A549 (cell line): ENCODE results near the gene EFNA3. TPM values are rescaled to one million over a fixed set of nuclear protein-coding genes. Genes with fewer than 3 reads are reported as not detected.

Source experiments
- ATAC-seq, 2 experiments: fragments of 200-7000 bp in 1 of 2; fragments of >200 bp in 1 of 2; cut with Nextera tagmentation in 1 of 2; cut with Tn5 transposase in 1 of 2; 3 replicates each; pipeline versions ENCODE4 v1.8.0 to v1.9.1; 2018 to 2020; ENCODE audit warnings: mild to moderate bottlenecking in 1 of 2, moderate library complexity in 1 of 2
- CTCF ChIA-PET: fragments of 300-600 bp; sonication (Branson Sonifier 250); formaldehyde crosslinking; extraction: SDS; loops from one replicate; lab custom pipeline; 2021; ENCODE audit warnings: antibody characterized with exemption, inconsistent platforms; lab: Yijun Ruan, JAX
- POLR2A ChIA-PET: fragments of 350-600 bp; formaldehyde crosslinking; extraction: SDS; loops from one replicate; lab custom pipeline; 2021; ENCODE audit warnings: antibody characterized with exemption, inconsistent platforms; lab: Yijun Ruan, JAX
- DNase-seq, 2 experiments: peaks; one replicate each; pipeline versions ENCODE4 v3.0.0 to v3.0.0-alpha.2; 2011 to 2016; ENCODE audit warnings: low read depth in 1 of 2, low spot score in 1 of 2
- FAIRE-seq: peaks from 2 replicates; lab custom pipeline; 2011; peaks lifted over from hg19 to GRCh38; lab: Jason Lieb, UNC
- H3K27ac ChIP-seq, 2 experiments: fragments of >200 bp; sonication (Bioruptor Twin); formaldehyde crosslinking; 3 replicates each; pipeline ENCODE4 v1.5.1; 2016 to 2017
- H3K4me1 ChIP-seq: fragments of >200 bp; sonication (Bioruptor Twin); formaldehyde crosslinking; 3 replicates; pipeline ENCODE4 v1.6.1; 2016
- H3K4me2 ChIP-seq: fragments of >200 bp; sonication (Bioruptor Twin); formaldehyde crosslinking; 3 replicates; pipeline ENCODE4 v1.6.1; 2016
- H3K4me3 ChIP-seq: fragments of >200 bp; sonication (Bioruptor Twin); formaldehyde crosslinking; 3 replicates; pipeline ENCODE4 v1.5.1; 2016
- H3K9me3 ChIP-seq: fragments of >200 bp; sonication (Bioruptor Twin); formaldehyde crosslinking; 3 replicates; pipeline ENCODE4 v1.6.1; 2016
- CBX2 ChIP-seq: fragments of 200-600 bp; sonication (generic); IDR thresholded peaks from 2 replicates; pipeline ENCODE4 v1.6.1; 2016; ENCODE audit warnings: low read depth, mild to moderate bottlenecking, borderline replicate concordance
- CBX8 ChIP-seq: fragments of 200-600 bp; sonication (generic); IDR thresholded peaks from 2 replicates; pipeline ENCODE4 v1.6.1; 2016
- CEBPB ChIP-seq, 2 experiments: fragments of >200 bp in 1 of 2; sonication (Bioruptor Twin) in 1 of 2; formaldehyde crosslinking in 1 of 2; IDR thresholded peaks; 2 replicates each; pipeline ENCODE4 v1.6.1; 2012 to 2016
- CHD4 ChIP-seq: fragments of 200-600 bp; sonication (generic); IDR thresholded peaks from 2 replicates; pipeline ENCODE4 v1.6.1; 2016; ENCODE audit warnings: antibody characterized with exemption, mild to moderate bottlenecking, borderline replicate concordance
- CTCF ChIP-seq: fragments of >200 bp; sonication (Bioruptor Twin); formaldehyde crosslinking; IDR thresholded peaks from 3 replicates; pipeline ENCODE4 v1.5.1; 2016
- EHF ChIP-seq: fragments of 250-450 bp; sonication (Bioruptor Pico); IDR thresholded peaks from 2 replicates; pipeline ENCODE4 v1.5.0; 2020; ENCODE audit warnings: mild to moderate bottlenecking
- EHMT2 ChIP-seq: fragments of 200-600 bp; sonication (generic); IDR thresholded peaks from 2 replicates; pipeline ENCODE4 v1.6.1; 2016; ENCODE audit warnings: antibody characterized with exemption, low read depth, mild to moderate bottlenecking, moderate library complexity
- ELK1 ChIP-seq: fragments of 150-350 bp; IDR thresholded peaks from 2 replicates; pipeline ENCODE4 v1.6.1; 2014; ENCODE audit warnings: low read depth, mild to moderate bottlenecking, low read length
- ESRRA ChIP-seq: fragments of 150-350 bp; IDR thresholded peaks from 2 replicates; pipeline ENCODE4 v1.6.1; 2014; ENCODE audit warnings: mild to moderate bottlenecking, low read length, borderline replicate concordance
- FOXS1 ChIP-seq: fragments of 250-450 bp; sonication (Bioruptor Pico); IDR thresholded peaks from 2 replicates; pipeline ENCODE4 v1.5.0; 2020; ENCODE audit warnings: mild to moderate bottlenecking, moderate library complexity
- GATA3 ChIP-seq: IDR thresholded peaks from 2 replicates; pipeline ENCODE4 v1.6.1; 2012; ENCODE audit warnings: borderline replicate concordance
- HDAC2 ChIP-seq: fragments of 200-600 bp; sonication (generic); IDR thresholded peaks from 2 replicates; pipeline ENCODE4 v1.6.1; 2016
- HOXB13 ChIP-seq: fragments of 250-450 bp; sonication (Bioruptor Pico); IDR thresholded peaks from 2 replicates; pipeline ENCODE4 v1.5.0; 2020; ENCODE audit warnings: low read depth, mild to moderate bottlenecking, moderate library complexity
- HOXB5 ChIP-seq: fragments of 250-450 bp; sonication (Bioruptor Pico); IDR thresholded peaks from 2 replicates; pipeline ENCODE4 v1.5.0; 2020; ENCODE audit warnings: mild to moderate bottlenecking, moderate library complexity
- JUNB ChIP-seq: fragments of >200 bp; sonication (Bioruptor Twin); formaldehyde crosslinking; IDR thresholded peaks from 2 replicates; pipeline ENCODE4 v1.6.1; 2016
- MAZ ChIP-seq: fragments of 150-350 bp; IDR thresholded peaks from 2 replicates; pipeline ENCODE4 v1.6.1; 2014; ENCODE audit warnings: antibody characterized with exemption, low read depth, low read length, borderline replicate concordance
- MYC ChIP-seq: IDR thresholded peaks from 2 replicates; pipeline ENCODE4 v1.6.1; 2012; ENCODE audit warnings: mild to moderate bottlenecking, inconsistent platforms, low read length, improper control_type of control experiment, borderline replicate concordance
- PBX3 ChIP-seq: IDR thresholded peaks from 2 replicates; pipeline ENCODE4 v1.6.1; 2012
- POLR2AphosphoS2 ChIP-seq: conservative IDR thresholded peaks from 2 replicates; pipeline ENCODE4 v1.6.1; 2012; ENCODE audit warnings: low read length, improper control_type of control experiment, inconsistent platforms
- RARB ChIP-seq: fragments of 250-450 bp; sonication (Bioruptor Pico); IDR thresholded peaks from 2 replicates; pipeline ENCODE4 v1.8.0; 2021; ENCODE audit warnings: mild to moderate bottlenecking, moderate library complexity
- RFX5 ChIP-seq: fragments of 450-650 bp; IDR thresholded peaks from 2 replicates; pipeline ENCODE4 v1.7.1; 2014; ENCODE audit warnings: antibody characterized with exemption, mild to moderate bottlenecking, moderate library complexity
- SREBF2 ChIP-seq: fragments of 450-650 bp; IDR thresholded peaks from 2 replicates; pipeline ENCODE4 v1.6.1; 2014; ENCODE audit warnings: mild to moderate bottlenecking, moderate library complexity
- TFCP2L1 ChIP-seq: fragments of 250-450 bp; sonication (Bioruptor Pico); IDR thresholded peaks from 2 replicates; pipeline ENCODE4 v1.5.0; 2021; ENCODE audit warnings: mild to moderate bottlenecking
- TP53 ChIP-seq: fragments of 250-450 bp; sonication (Bioruptor Pico); IDR thresholded peaks from 2 replicates; pipeline ENCODE4 v1.5.0; 2021; ENCODE audit warnings: mild to moderate bottlenecking, moderate library complexity
- USF2 ChIP-seq: fragments of 450-650 bp; IDR thresholded peaks from 2 replicates; pipeline ENCODE4 v1.6.1; 2014; ENCODE audit warnings: antibody characterized with exemption
- ZC3H11A ChIP-seq: fragments of 450-650 bp; IDR thresholded peaks from 2 replicates; pipeline ENCODE4 v1.6.1; 2014; ENCODE audit warnings: antibody characterized with exemption, mild to moderate bottlenecking
- ZFP36 ChIP-seq: fragments of 450-650 bp; IDR thresholded peaks from 2 replicates; pipeline ENCODE4 v1.6.1; 2014; ENCODE audit warnings: borderline replicate concordance; ENCODE audit not compliant: partially characterized antibody
- ZSCAN20 ChIP-seq: fragments of 250-450 bp; sonication (Bioruptor Pico); IDR thresholded peaks from 2 replicates; pipeline ENCODE4 v1.8.0; 2022; ENCODE audit warnings: mild to moderate bottlenecking, moderate library complexity
- WGBS: methylation state at CpG from one replicate; pipeline ENCODE4 v1.1.6; 2017; ENCODE audit errors: missing lambda C conversion rate; 5-methylcytosine and 5-hydroxymethylcytosine counted together
- polyA plus RNA-seq, 4 experiments: library from polyadenylated mRNA; depleted of rRNA in 3 of 4; stranded (reverse); fragments of >200 nt; fragmentation: RNase III in 1 of 4; extraction: RNeasy Plus Mini Kit Qiagen cat#74134 plus additional on column Dnase treatment in 1 of 4; gene quantifications; 2 replicates in 3 of 4; 3 replicates in 1 of 4; pipeline ENCODE4 v1.2.3, GENCODE V29; 2011 to 2017

The EFNA3 gene
- polyA plus RNA-seq, 2 of the 4 experiments (the other 2 are of a cell fraction), result 1.9 to 2.7 TPM

DNA sequence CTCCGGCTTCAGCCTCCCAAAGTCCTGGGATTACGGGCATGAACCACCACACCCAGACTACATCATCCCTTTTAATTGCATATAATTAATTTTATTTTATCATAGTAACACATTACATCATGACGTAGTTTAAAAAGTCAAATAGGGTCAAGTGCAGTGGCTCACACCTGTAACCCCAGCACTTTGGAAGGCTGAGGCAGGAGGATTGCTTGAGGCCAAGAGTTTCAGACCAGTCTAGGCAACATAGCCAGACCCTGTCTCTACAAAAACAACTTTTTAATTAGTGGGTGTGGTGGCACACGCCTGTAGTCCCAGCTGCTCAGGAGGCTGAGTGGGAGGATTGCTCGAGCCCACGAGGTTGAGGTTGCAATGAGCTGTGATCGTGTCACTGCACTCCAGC lies 20.7 kb downstream of the EFNA3 start:
- Histone ChIP-seq H3K27ac (no peak overlapping the region), H3K9me3 (no peaks in the 10 kb centered on the region), H3K4me1 (peaks cover under 1% of the 10 kb centered on the region; the same call in 1 of the 3 replicates), H3K4me3 (no peak overlapping the region), H3K4me2 (no peak overlapping the region)
- CTCF ChIA-PET, result interaction anchor here (0.7 to 13.8 kb wide), 5 partner anchors 8 to 730 kb away, joined by 4 to 309 read pairs (median 26); partner anchors contain the start of genes EFNA1, KRTCAP2, SLC50A1 and TRIM46
- POLR2A ChIA-PET, result no interaction called here
- ATAC-seq (no peak), DNase-seq (no peak), FAIRE-seq (no peak)
- 79% methylated on average over 7 of the region's 7 CpGs for WGBS
- no peak for TF ChIP-seq JUNB
- no peak for TF ChIP-seq MAZ
- no peak for TF ChIP-seq RFX5
- TF ChIP-seq SREBF2, result no peak
- no peak for TF ChIP-seq RARB
- no peak for TF ChIP-seq USF2
- no peak for TF ChIP-seq PBX3
- no peak for TF ChIP-seq HOXB5 (CRISPR knock-in tag)
- TF ChIP-seq TP53 (CRISPR knock-in tag), result no peak
- TF ChIP-seq EHMT2, result no peak
- no peak for TF ChIP-seq HDAC2
- no peak for TF ChIP-seq ELK1
- no peak for TF ChIP-seq EHF (CRISPR knock-in tag)
- no peak for TF ChIP-seq CBX8
- TF ChIP-seq CTCF, result no peak
- TF ChIP-seq ZFP36, result no peak
- TF ChIP-seq ZC3H11A, result no peak
- TF ChIP-seq MYC, result no peak

DNA sequence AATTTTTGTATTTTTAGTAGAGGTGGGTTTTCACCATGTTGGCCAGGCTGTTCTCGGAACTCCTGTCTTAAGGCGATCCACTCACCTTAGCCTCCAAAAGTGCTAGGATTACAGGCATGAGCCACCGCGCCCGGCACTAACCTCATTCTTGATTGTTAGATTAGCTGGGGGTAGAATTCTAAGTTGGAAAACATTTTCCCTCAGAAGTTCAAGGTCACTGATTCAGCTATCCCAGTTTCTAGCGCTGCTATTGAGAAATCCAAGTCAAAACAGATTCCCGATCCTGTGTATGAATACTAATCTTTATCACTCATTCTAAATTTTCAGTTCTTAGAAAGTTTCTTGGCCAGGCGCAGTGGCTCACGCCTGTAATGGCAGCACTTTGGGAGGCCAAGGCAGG lies 24.7 kb downstream of the EFNA3 start:
- TF ChIP-seq HOXB13 (CRISPR knock-in tag) (no peak), CHD4 (no peak), GATA3 (no peak), ZC3H11A (no peak), RFX5 (no peak), POLR2AphosphoS2 (no peak), CEBPB (IDR thresholded peaks at IDR 0.05) (no peak), ESRRA (no peak), FOXS1 (CRISPR knock-in tag) (no peak), CBX2 (no peak), ZSCAN20 (no peak), TFCP2L1 (CRISPR knock-in tag) (no peak), ZFP36 (no peak), EHMT2 (no peak)
- POLR2A ChIA-PET, result no interaction called here
- CTCF ChIA-PET, result interaction anchor here (0.7 to 9.2 kb wide), 7 partner anchors 10 to 70 kb away, joined by 3 to 67 read pairs (median 5); partner anchors contain the start of gene KRTCAP2
- WGBS, result 84% methylated on average over 9 of the region's 9 CpGs
- H3K27ac ChIP-seq, result no peak overlapping the region
- H3K4me2 ChIP-seq, result no peak overlapping the region
- no peak for FAIRE-seq
- no peak for ATAC-seq
- no peaks in the 10 kb centered on the region for H3K9me3 ChIP-seq
- H3K4me1 ChIP-seq, result no peaks in the 10 kb centered on the region
- DNase-seq, result no peak
- H3K4me3 ChIP-seq, result no peak overlapping the region
